Measurements from ENCODE around the gene RHBDL3. TPM values are rescaled to one million over a fixed set of nuclear protein-coding genes. Genes with fewer than 3 reads are reported as not detected.

The RHBDL3 gene
- total and polyA plus RNA-seq, 10 of the 15 experiments (the other 5 are each of a cell fraction or from before 2014, with no cell fraction given), result 0.04 to 0.24 (median 0.04) TPM; not detected in 5

DNA sequence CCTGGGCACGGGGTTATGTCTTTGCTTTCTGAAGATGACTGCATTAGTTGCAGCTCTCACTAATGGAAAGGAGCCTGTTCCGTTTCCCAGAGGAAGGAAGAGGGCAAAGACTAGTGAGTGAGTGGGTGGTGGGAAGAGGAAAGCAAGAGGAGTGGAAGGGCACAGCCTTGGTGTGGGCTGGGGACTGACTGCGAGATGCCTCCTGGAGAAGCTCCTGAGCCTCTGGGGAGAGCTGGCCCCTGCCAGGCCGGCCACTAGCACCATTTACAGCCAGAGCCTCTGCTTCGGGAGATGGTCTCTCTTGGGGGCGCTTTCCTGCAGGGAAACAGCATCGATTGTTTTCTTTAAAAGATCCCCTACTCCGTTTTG lies 825 bp upstream of the RHBDL3 start:
- Histone ChIP-seq H3K79me2 (ENCODE audit: control insufficient read depth, insufficient read depth, low read length) (no peaks in the 10 kb centered on the region), H3K27ac (ENCODE audit: control insufficient read depth, insufficient read depth) (no peak overlapping the region), H3K4me2 (ENCODE audit: control insufficient read depth, insufficient read depth) (no peak overlapping the region), H3K4me3 (no peak overlapping the region), H3K36me3 (ENCODE audit: control insufficient read depth in 2 of 2, insufficient read depth in 2 of 2, low read length in 1 of 2) (no peaks in the 10 kb centered on the region), H3K4me1 (ENCODE audit: control insufficient read depth, insufficient read depth, low read length) (peaks cover 4% of the 10 kb centered on the region; the same call in 1 of the 2 replicates), H3K9ac (ENCODE audit: control insufficient read depth, insufficient read depth, low read length) (no peak overlapping the region), H4K20me1 (ENCODE audit: control insufficient read depth, insufficient read depth) (no peaks in the 10 kb centered on the region), H2AFZ (ENCODE audit: control insufficient read depth, low read depth, low read length) (no peak overlapping the region), H3K9me3 (replicated peaks; ENCODE audit: control insufficient read depth, insufficient read depth, low read length) (no peaks in the 10 kb centered on the region), H3K27me3 (replicated peaks in 1 of 2; ENCODE audit: control insufficient read depth in 2 of 2, insufficient read depth in 2 of 2, low read length in 1 of 2) (peaks cover 13 to 25% of the 10 kb centered on the region in 2 experiments)
- POLR2A ChIA-PET, result interaction anchor here (1.2 kb wide), 1 partner anchor 29 kb away, joined by 3 read pairs; no protein-coding TSS in a partner anchor
- FAIRE-seq (no peak), ATAC-seq (no peak), DNase-seq (ENCODE audit: low read depth, low spot score) (no peak)
- RAD21 ChIA-PET (ENCODE audit: unreplicated experiment), result no interaction called here
- SMC1A ChIA-PET (ENCODE audit: uncharacterized antibody, unreplicated experiment), result no interaction called here
- CTCF ChIA-PET, result no interaction called here
- 28% methylated on average over 7 of the region's 8 CpGs for WGBS (ENCODE audit: insufficient coverage, insufficient replicate concordance, low lambda C conversion rate, missing lambda C conversion rate)
- in situ Hi-C loops (cut with MboI) (no loop called here), intact Hi-C loops (cut with micrococcal nuclease; ENCODE audit: unreplicated experiment) (no loop called here)
- TF ChIP-seq SREBF2 (IDR thresholded peaks at IDR 0.05; ENCODE audit: low read length), result no peak
- no peak for TF ChIP-seq IRF4 (IDR thresholded peaks at IDR 0.05; ENCODE audit: low read depth, low read length)
- TF ChIP-seq ZZZ3 (IDR thresholded peaks at IDR 0.05; ENCODE audit: control insufficient read depth, insufficient read length, low read depth), result no peak
- TF ChIP-seq, protein P1, sequence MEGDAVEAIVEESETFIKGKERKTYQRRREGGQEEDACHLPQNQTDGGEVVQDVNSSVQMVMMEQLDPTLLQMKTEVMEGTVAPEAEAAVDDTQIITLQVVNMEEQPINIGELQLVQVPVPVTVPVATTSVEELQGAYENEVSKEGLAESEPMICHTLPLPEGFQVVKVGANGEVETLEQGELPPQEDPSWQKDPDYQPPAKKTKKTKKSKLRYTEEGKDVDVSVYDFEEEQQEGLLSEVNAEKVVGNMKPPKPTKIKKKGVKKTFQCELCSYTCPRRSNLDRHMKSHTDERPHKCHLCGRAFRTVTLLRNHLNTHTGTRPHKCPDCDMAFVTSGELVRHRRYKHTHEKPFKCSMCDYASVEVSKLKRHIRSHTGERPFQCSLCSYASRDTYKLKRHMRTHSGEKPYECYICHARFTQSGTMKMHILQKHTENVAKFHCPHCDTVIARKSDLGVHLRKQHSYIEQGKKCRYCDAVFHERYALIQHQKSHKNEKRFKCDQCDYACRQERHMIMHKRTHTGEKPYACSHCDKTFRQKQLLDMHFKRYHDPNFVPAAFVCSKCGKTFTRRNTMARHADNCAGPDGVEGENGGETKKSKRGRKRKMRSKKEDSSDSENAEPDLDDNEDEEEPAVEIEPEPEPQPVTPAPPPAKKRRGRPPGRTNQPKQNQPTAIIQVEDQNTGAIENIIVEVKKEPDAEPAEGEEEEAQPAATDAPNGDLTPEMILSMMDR (IDR thresholded peaks at IDR 0.05 in 2 of 3, conservative IDR thresholded peaks at IDR 0.05 in 1 of 3; ENCODE audit: control insufficient read depth in 2 of 3, extremely low read depth in 1 of 3, insufficient read depth in 1 of 3, low read depth in 3 of 3, low read length in 3 of 3), result no peak
- no peak for TF ChIP-seq HDAC2 (IDR thresholded peaks at IDR 0.05)
- TF ChIP-seq PAX8 (IDR thresholded peaks at IDR 0.05), result no peak
- BruUV-seq (replicated peaks), result no TSS peak

DNA sequence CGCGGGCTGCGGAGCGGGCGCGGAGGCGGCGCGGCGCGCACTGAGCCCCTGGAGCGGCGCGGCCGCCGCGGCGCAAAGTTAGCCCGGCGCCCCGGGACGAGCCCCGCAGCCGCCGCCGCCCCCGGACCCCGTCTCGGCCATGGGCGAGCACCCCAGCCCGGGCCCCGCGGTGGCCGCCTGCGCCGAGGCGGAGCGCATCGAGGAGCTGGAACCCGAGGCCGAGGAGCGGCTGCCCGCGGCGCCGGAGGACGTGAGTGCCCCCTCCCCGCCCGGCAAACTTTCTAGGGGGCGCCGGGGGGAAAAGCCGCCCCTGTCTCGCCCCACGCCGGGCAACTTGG lies 388 bp downstream of the RHBDL3 start:
- DNase-seq (ENCODE audit: low read depth, low spot score) (no peak), ATAC-seq (no peak), FAIRE-seq (no peak)
- ChIA-PET SMC1A (ENCODE audit: uncharacterized antibody, unreplicated experiment) (interaction anchor here (1.1 kb wide), 1 partner anchor 10 kb away, joined by 4 read pairs; no protein-coding TSS in a partner anchor), RAD21 (ENCODE audit: unreplicated experiment) (no interaction called here), CTCF (no interaction called here), POLR2A (no interaction called here)
- H3K36me3 ChIP-seq (ENCODE audit: control insufficient read depth in 2 of 2, insufficient read depth in 2 of 2, low read length in 1 of 2), result no peaks in the 10 kb centered on the region
- H3K27ac ChIP-seq (ENCODE audit: control insufficient read depth, insufficient read depth), result no peak overlapping the region
- no peak overlapping the region for H3K9ac ChIP-seq (ENCODE audit: control insufficient read depth, insufficient read depth, low read length)
- intact Hi-C loops (cut with micrococcal nuclease; ENCODE audit: unreplicated experiment), result no loop called here
- H4K20me1 ChIP-seq (ENCODE audit: control insufficient read depth, insufficient read depth), result no peaks in the 10 kb centered on the region
- BruUV-seq (replicated peaks), result no TSS peak
- H3K4me2 ChIP-seq (ENCODE audit: control insufficient read depth, insufficient read depth), result peak overlapping the region; percentile 83
- WGBS (ENCODE audit: insufficient coverage, insufficient replicate concordance, low lambda C conversion rate, missing lambda C conversion rate), result 2% methylated on average over 17 of the region's 55 CpGs
- no peaks in the 10 kb centered on the region for H3K9me3 ChIP-seq (replicated peaks; ENCODE audit: control insufficient read depth, insufficient read depth, low read length)
- no peak overlapping the region for H2AFZ ChIP-seq (ENCODE audit: control insufficient read depth, low read depth, low read length)
- TF ChIP-seq POLR2A (IDR thresholded peaks at IDR 0.05; ENCODE audit: low read depth, low read length) (no peak), ZZZ3 (IDR thresholded peaks at IDR 0.05; ENCODE audit: control insufficient read depth, insufficient read length, low read depth) (no peak), BMI1 (IDR thresholded peaks at IDR 0.05; ENCODE audit: borderline replicate concordance) (no peak), GATAD2B (conservative IDR thresholded peaks at IDR 0.05; ENCODE audit: low read depth) (peak; percentile 34; the same call in 1 of the 2 replicates)
- H3K79me2 ChIP-seq (ENCODE audit: control insufficient read depth, insufficient read depth, low read length), result no peaks in the 10 kb centered on the region
- in situ Hi-C loops (cut with MboI), result no loop called here
- H3K4me1 ChIP-seq (ENCODE audit: control insufficient read depth, insufficient read depth, low read length), result peaks cover 4% of the 10 kb centered on the region; the same call in 1 of the 2 replicates
- H3K27me3 ChIP-seq (replicated peaks in 1 of 2; ENCODE audit: control insufficient read depth in 2 of 2, insufficient read depth in 2 of 2, low read length in 1 of 2), result peaks cover 13 to 25% of the 10 kb centered on the region in 2 experiments
- peak overlapping the region; percentile 46; the same call in 1 of the 2 replicates for H3K4me3 ChIP-seq
